ENCODE measurements around the gene IL17RE. TPM values are rescaled to one million over a fixed set of nuclear protein-coding genes. Genes with fewer than 3 reads are reported as not detected.

Gene IL17RE
- total and polyA plus RNA-seq, 2 experiments from 2014 or later, result 1.1 to 3.4 TPM

GRCh38 chr3:9878700-9879099 is 23.9 kb upstream of the IL17RE start (continued):
- TF ChIP-seq REST (IDR thresholded peaks at IDR 0.05; ENCODE audit: unreplicated experiment) (no peak), POLR2AphosphoS5 (IDR thresholded peaks at IDR 0.05; ENCODE audit: low read depth) (no peak)

GRCh38 chr3:9879830-9880549 is 22.7 kb upstream of the IL17RE start, which contains the start of gene CIDEC:
CIDEC (minus strand) TSS chr3:9880253; CDS start chr3:9878486, 1,767 bp downstream.
- Histone ChIP-seq H3K4me3 (no peak within 1 kb of the TSS), H3K27me3 (ENCODE audit: insufficient read depth) (no peaks in the 10 kb centered on the region), H4K20me1 (replicated peaks; ENCODE audit: insufficient read depth) (no peaks in the 10 kb centered on the region), H3K4me2 (no peak within 1 kb of the TSS), H3K79me2 (replicated peaks; ENCODE audit: insufficient read depth) (no peaks in the 10 kb centered on the region), H3K36me3 (ENCODE audit: insufficient read depth) (no peaks in the 10 kb centered on the region), H2AFZ (peak within 1 kb of the TSS; percentile 23; the same call in 1 of the 2 replicates), H3K27ac (ENCODE audit: low read depth) (no peak within 1 kb of the TSS), H3K4me1 (ENCODE audit: insufficient read depth) (no peaks in the 10 kb centered on the region), H3K9me2 (ENCODE audit: insufficient read depth) (no peaks in the 10 kb centered on the region), H3F3A (replicated peaks; ENCODE audit: low read depth) (no peaks in the 10 kb centered on the region)
- DNase-seq (ENCODE audit: low spot score) (no peak), ATAC-seq (no peak)
- Mint-ChIP-seq H3K27ac (no peak within 1 kb of the TSS), H3K4me1 (0 out of 3 replicates have a peak, but pooled peaks cover 3% of the 10 kb centered on the region), H3K4me3 (no peak within 1 kb of the TSS), H3K9me3 (no peaks in the 10 kb centered on the region), H3K36me3 (ENCODE audit: low read depth) (no peaks in the 10 kb centered on the region), H3K27me3 (ENCODE audit: insufficient read depth, low read depth, poor library complexity) (peaks cover 2% of the 10 kb centered on the region)
- TF ChIP-seq CREB1 (CRISPR knock-in tag; IDR thresholded peaks at IDR 0.05; ENCODE audit: low read depth) (no peak), NANOG (IDR thresholded peaks at IDR 0.05; ENCODE audit: borderline replicate concordance) (no peak), ZNF331 (CRISPR knock-in tag; IDR thresholded peaks at IDR 0.05; ENCODE audit: low read depth) (no peak), CTCF (conservative IDR thresholded peaks at IDR 0.05; ENCODE audit: low read depth in 2 of 2) (no peak), EZH2phosphoT487 (IDR thresholded peaks at IDR 0.05; ENCODE audit: unreplicated experiment) (no peak), ZNF462 (CRISPR knock-in tag; IDR thresholded peaks at IDR 0.05) (no peak), ZNF114 (CRISPR knock-in tag; IDR thresholded peaks at IDR 0.05) (no peak), JUNB (IDR thresholded peaks at IDR 0.05; ENCODE audit: unreplicated experiment) (no peak), STAT1 (IDR thresholded peaks at IDR 0.05; ENCODE audit: unreplicated experiment) (no peak), ETS1 (IDR thresholded peaks at IDR 0.05) (no peak)
